HuH-7.5 (cell line): Measurements from ENCODE around the gene CYP2A6.

Experiments
- DNase-seq: peaks from one replicate; pipeline ENCODE4 v3.0.0; 2011; ENCODE audit warnings: low spot score

The CYP2A6 gene

DNA sequence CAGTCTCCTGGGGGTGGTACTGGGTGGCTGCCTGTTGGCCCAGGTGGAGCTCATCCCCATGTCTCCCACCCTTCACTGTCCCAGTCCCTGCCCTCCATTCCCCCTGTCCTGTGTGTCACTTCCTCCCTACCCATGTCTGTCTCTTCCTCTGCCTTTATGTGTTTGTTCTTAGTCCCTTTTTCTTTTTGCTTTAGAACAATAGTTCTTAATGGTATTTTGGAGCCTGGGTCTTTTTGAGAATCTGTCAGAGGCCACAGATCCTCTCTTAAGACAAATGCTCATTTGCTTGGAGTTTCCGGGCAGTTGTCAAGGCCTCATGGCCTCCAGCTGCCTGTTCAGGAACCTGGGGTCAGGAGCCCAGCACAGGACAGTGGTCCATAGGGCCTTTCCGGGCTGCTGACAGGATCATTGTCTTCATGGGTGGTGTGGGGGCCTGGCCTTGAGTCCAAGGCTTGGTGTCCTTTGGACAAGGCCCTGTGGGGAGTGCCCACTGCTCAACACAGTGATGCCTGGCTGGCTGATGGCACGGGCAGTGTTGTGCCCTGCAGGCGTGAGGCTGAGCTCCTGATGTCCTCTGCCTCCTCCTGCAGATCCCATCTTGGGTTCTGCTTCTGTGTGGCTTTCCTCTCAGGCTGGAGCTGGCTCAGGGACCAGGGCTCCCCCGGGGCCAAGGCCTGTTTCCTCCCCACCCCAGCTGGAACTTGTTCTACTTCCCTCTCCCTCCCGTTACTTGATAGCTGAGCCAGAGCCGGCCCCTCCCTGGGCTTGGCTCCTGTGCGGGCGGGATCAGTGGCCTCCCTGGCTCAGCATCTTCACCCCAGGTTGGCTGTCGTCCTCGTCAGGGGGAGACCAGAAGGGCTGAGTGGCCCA, 47.7 kb downstream of the CYP2A6 start:
- no peak for DNase-seq

DNA sequence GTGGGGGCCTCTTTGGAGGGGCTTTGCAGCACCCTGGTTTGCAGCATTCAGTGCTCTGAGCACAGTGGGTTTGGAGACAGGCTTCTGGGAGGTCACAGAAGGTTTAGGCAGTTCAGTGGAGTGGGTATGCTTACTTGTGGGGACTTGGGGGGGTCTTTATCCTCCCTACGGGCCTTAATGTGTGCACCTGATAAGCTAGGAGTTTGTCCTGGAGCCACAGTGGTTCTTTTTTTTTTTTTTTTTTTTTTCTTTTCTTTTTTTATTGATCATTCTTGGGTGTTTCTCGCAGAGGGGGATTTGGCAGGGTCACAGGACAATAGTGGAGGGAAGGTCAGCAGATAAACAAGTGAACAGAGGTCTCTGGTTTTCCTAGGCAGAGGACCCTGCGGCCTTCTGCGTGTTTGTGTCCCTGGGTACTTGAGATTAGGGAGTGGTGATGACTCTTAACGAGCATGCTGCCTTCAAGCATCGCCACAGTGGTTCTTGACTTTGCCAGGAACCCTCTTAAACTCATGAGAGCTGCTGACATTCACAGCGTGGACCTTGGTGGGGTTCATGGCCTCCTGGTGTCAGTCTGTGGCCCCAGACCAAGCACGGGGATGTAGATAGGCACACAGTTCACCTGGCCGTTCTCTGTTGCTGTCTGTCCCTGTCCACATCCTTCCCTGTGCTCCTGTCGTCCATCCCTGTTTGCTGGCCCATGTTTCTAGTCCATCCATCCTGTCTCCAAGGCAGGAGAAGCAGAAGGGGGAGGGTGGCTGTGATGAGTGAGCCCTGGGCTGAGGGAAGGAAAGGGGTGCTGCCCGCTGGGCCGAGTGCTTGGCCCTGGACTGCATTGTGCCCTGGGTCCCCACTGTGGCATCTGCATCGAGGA, 48.6 kb downstream of the CYP2A6 start:
- DNase-seq = no peak

DNA sequence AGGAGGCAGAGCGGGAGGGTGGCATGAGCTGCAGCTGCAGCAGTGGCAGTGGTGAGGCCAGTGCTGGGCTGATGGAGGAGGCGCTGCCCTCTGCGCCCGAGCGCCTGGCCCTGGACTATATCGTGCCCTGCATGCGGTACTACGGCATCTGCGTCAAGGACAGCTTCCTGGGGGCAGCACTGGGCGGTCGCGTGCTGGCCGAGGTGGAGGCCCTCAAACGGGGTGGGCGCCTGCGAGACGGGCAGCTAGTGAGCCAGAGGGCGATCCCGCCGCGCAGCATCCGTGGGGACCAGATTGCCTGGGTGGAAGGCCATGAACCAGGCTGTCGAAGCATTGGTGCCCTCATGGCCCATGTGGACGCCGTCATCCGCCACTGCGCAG, 49.3 kb downstream of the CYP2A6 start:
- no peak for DNase-seq

DNA sequence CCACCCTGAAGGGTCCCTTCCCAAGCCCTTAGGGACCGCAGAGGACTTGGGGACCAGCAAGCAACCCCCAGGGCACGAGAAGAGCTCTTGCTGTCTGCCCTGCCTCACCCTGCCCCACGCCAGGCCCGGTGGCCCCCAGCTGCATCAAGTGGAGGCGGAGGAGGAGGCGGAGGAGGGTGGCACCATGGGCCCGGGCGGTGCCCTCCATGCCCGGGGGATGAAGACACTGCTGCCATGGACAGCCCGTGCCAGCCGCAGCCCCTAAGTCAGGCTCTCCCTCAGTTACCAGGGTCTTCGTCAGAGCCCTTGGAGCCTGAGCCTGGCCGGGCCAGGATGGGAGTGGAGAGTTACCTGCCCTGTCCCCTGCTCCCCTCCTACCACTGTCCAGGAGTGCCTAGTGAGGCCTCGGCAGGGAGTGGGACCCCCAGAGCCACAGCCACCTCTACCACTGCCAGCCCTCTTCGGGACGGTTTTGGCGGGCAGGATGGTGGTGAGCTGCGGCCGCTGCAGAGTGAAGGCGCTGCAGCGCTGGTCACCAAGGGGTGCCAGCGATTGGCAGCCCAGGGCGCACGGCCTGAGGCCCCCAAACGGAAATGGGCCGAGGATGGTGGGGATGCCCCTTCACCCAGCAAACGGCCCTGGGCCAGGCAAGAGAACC, 49.8 kb downstream of the CYP2A6 start:
- no peak for DNase-seq

GRCh38 chr19:40799558-40800338, 50.5 kb downstream of the CYP2A6 start:
- no peak for DNase-seq

DNA sequence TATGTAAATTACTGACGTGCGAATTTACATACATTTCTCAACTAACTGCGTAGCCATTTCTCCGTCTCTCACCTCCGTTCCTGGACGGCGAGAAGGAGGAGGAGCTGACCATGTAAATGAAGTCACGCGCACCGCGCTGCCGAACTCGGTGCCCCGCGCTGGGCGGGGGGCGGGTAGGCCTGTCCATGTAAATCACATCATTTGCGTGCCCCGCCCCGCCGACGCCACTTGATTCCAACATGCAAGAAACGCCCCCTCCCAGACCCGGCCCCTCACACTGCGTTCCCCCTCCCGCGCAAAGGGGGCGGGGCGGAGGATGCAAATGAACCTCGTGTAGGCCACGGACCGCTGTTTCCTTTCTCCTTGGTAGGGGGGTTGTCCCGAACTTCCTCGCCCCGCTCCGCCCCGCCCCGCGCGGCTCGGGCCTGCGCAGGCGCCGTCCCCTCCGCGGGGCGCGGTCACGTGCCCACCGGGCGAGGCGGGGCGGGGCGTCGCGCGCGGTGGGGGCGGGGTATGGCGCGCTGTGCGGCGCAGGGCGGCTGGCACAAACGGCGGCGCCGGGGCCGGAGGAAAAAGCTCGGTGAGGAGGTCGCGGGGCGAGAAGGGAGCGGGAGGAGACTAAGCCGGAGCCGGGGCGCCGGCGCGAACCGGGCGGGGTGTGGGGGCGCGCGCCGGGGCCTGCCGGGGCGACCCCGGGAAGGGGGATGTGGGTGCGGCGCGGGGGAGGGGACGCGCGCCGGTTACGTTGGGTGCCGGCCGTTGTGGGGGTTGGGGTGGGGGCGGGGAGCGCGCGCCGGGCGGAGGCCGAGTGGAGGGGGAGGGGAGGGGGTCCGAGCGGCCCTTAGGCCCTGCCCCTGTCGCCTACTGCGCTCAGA, 51.3 kb downstream of the CYP2A6 start, which contains the start of gene EGLN2:
Gene EGLN2, plus strand, starts transcription at position 509 of the 875 bp plus-strand sequence. CDS start 1,382 bp downstream, outside the sequence.
- DNase-seq = peak; percentile 94

GRCh38 chr19:40797963-40798682, 52.1 kb downstream of the CYP2A6 start:
- DNase-seq = peak; percentile 98

GRCh38 chr19:40797166-40797962, 52.9 kb downstream of the CYP2A6 start:
- no peak for DNase-seq
